GM19467 (cell line): ENCODE results near the gene CDH18.

Experiments used
- ATAC-seq: cut with Tn5 transposase; IDR thresholded peaks from one replicate; pipeline ENCODE4 v1.9.1; 2021; ENCODE audit warnings: mild to moderate bottlenecking, moderate library complexity; ENCODE audit not compliant: unreplicated experiment

Gene CDH18

DNA sequence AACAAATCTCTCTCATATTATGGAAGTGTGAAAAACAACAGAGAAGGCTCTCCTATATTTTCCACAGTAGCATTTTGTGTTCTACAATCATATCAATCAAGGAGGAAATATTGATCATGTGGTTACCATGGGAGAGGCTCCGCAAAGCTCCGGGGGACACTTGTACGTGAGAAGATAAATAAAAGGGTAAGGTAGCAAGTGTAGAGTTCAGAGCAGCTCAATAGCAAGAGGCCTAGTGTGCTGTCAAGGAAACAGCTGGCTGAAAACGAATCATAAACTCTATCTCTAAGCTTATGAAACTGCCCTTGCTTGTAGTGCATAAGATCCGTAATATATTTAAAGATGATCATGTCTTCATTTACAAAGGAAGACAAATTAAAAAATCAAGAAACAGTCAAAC lies 57.5 kb downstream of the CDH18 start:
- ATAC-seq, result no peak

- no peak for ATAC-seq
Measured at GRCh38 chr5:19928562-19929421, 59.2 kb downstream of the CDH18 start.

DNA sequence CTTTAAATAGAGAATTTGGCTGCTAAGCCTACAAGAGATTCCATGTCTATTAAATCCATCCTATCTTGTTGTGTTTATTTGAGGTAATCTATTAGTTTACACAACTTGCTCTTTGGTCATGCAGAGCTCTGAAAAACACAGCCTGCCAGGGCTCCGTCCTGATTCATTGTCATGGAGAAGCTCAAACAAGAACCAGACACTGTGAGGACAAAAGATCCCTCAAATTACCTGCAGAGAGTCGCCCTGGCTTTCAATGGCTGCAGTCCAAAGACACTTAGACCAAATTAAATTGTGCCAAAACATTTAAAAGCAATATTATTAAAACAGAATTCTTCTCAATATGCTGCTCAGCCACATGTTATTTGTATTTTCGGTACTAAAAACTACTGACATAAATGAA lies 60.1 kb downstream of the CDH18 start:
- ATAC-seq, result no peak

GRCh38 chr5:19927170-19927569 lies 60.8 kb downstream of the CDH18 start:
- no peak for ATAC-seq

DNA sequence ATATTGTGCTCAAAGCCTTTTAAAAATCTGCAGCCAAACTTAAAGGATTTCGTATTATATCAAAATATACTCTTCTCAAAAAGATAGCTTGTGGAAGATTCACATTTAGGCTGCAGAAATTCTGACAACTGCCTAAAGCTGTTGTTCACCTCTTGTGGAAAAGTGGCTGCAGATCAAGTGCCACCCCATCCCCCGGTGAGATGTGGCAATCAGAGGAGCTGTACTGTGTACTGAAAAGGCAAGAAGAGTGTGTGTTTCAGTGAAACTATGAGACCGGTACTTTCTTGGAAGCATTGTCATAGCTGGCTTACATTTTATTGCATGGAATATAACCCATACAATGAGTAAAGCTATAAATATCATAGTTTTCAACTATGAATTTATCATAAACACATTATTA lies 64.3 kb downstream of the CDH18 start:
- no peak for ATAC-seq

- no peak for ATAC-seq
Measured at GRCh38 chr5:19920761-19921160, 67.2 kb downstream of the CDH18 start.

- no peak for ATAC-seq
Measured at GRCh38 chr5:19918780-19919179, 69.2 kb downstream of the CDH18 start.

GRCh38 chr5:19917588-19918122 lies 70.3 kb downstream of the CDH18 start:
- no peak for ATAC-seq

- ATAC-seq, result no peak
Measured at GRCh38 chr5:19910136-19910535, 77.9 kb downstream of the CDH18 start.

GRCh38 chr5:19904766-19905165 lies 83.2 kb downstream of the CDH18 start:
- no peak for ATAC-seq

- ATAC-seq, result no peak
Measured at GRCh38 chr5:19903611-19904010, 84.4 kb downstream of the CDH18 start.

GRCh38 chr5:19902316-19902934 lies 85.6 kb downstream of the CDH18 start:
- ATAC-seq, result no peak

GRCh38 chr5:19900269-19900668 lies 87.7 kb downstream of the CDH18 start:
- ATAC-seq, result no peak

DNA sequence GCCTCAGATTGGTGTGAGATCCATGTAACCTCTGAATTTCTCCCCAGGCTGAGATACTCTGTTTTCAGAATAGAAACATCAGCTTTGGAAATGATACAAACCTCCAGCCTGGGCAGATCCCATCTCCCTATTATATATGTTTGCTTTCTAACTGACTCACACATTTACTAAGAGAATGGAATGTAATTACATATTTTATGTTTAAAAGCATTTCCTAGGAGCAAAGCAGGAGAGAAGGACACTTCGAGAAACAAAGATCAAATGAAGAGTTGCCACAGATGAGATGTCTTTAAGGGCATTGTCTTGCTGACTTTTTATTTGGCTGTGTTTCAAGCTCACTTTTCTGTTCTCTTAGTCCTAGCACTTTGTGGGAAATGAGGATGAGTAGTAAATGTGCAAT lies 96.3 kb downstream of the CDH18 start:
- ATAC-seq, result no peak

DNA sequence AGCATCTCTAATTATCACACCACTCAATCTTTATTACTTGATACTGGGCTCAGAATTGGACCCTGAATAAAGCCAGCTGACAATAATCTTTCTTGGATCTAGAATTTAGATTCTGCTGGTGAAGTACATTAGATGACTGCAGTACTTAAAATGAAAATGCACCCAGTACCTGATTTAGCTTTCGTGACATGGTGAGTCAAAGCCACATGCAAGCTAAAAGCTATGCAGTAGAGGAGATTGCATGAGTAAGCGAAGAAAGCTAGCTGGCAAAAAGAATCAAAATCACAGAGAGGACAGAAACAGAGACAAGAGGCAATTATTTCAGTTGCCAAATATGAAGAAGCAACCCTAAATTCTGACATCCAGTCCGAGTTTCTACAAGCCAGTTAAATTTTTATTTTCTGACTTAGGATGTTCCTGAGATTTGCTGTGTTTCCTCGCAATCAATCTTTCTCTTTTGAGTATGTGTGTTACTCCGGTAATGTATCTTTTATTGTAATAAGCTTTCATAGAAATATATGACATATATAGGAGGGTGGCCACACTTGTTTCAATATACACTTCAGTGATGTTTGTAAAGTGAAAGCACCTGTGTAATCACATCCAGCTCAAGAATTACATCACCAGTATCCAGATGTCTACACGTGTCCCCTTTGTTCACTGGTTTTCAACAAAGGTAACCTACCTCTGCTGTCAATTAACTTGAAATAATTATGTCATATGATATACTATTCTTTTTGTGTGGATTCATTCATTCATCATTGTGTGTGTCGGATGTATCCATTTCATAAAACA lies 101.7 kb downstream of the CDH18 start:
- no peak for ATAC-seq

- ATAC-seq, result no peak
Measured at GRCh38 chr5:19885040-19885824, 102.8 kb downstream of the CDH18 start.

GRCh38 chr5:19880859-19881436 lies 107.1 kb downstream of the CDH18 start:
- ATAC-seq, result no peak

GRCh38 chr5:19880458-19880857 lies 107.5 kb downstream of the CDH18 start:
- no peak for ATAC-seq

DNA sequence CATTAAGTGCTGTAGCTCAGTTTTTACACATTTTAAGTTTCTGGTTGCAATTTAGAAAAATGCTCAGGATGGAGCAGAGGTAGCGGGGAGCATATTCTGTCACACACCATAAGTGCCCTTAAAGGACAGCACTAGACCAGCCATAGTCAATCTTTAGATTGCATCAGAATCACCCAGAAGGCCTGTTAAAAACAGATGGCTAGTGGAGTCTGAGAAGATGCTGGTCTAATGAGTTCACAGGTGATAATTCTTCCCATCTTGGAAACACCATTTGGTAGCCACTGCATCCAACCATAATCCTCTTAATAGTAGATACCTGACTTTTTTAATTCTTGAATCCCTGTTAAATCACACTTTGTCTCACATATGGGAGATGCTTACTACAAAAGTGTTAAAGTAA lies 113.2 kb downstream of the CDH18 start:
- no peak for ATAC-seq

GRCh38 chr5:19866090-19866450 lies 121.9 kb downstream of the CDH18 start:
- no peak for ATAC-seq
